ENCODE data around the gene PCGF3.

- TF ChIP-seq CTCF (IDR thresholded peaks at IDR 0.05 in 4 of 5, conservative IDR thresholded peaks at IDR 0.05 in 1 of 5) (no peak), POLR2A (IDR thresholded peaks at IDR 0.05) (no peak)
These were observed 28.0 kb downstream of the PCGF3 start for GRCh38 chr4:733631-733980.

Data from gastrocnemius medialis (tissue), 4 donors.